Mesenteric fat pad (tissue), 1 donor: ENCODE measurements around the gene WDR72. TPM values are rescaled to one million over a fixed set of nuclear protein-coding genes. Genes with fewer than 3 reads are reported as not detected.
"Not testable (repeated sequence)": the region's sequence is repeated elsewhere in the genome, so short reads cannot be mapped to it uniquely, and the experiment has no call there.

ENCODE experiments used
- DNase-seq: peaks from one replicate; pipeline ENCODE4 v3.0.0-alpha.2; 2020; ENCODE audit warnings: low spot score
- total RNA-seq: library from RNA; stranded (reverse); fragmentation: NEBNext Ultra II Directional; extraction: Animal tissue kit (Norgen Biotek cat#: 25700); gene quantifications from one replicate; pipeline ENCODE4 v1.2.1, GENCODE V29; 2021
- donor health status: DM: yes; HTN: yes; CAD: no.

WDR72 gene
- total RNA-seq, 1 donor from 2014 or later = not detected

GRCh38 chr15:53709821-53710220 lies 49.6 kb downstream of the WDR72 start:
- no peak for DNase-seq

GRCh38 chr15:53695365-53695764 lies 64.1 kb downstream of the WDR72 start:
- no peak for DNase-seq

- DNase-seq = no peak
These were observed 65.0 kb downstream of the WDR72 start for GRCh38 chr15:53694476-53694874.

- DNase-seq = no peak
These were observed 65.6 kb downstream of the WDR72 start for GRCh38 chr15:53693729-53694475.

GRCh38 chr15:53684162-53684561 lies 75.3 kb downstream of the WDR72 start:
- DNase-seq = not testable (repeated sequence)

- no peak for DNase-seq
These were observed 78.4 kb downstream of the WDR72 start for GRCh38 chr15:53681056-53681455.

GRCh38 chr15:53675832-53676231 lies 83.6 kb downstream of the WDR72 start:
- no peak for DNase-seq

- no peak for DNase-seq
These were observed 87.9 kb downstream of the WDR72 start for GRCh38 chr15:53671545-53671944.

- DNase-seq = no peak
These were observed 88.8 kb downstream of the WDR72 start for GRCh38 chr15:53670701-53671100.

- no peak for DNase-seq
These were observed 93.5 kb downstream of the WDR72 start for GRCh38 chr15:53665930-53666329.

GRCh38 chr15:53658827-53659555 lies 100.5 kb downstream of the WDR72 start:
- DNase-seq = no peak

GRCh38 chr15:53658255-53658654 lies 101.2 kb downstream of the WDR72 start:
- DNase-seq = no peak

GRCh38 chr15:53648934-53649333 lies 110.5 kb downstream of the WDR72 start:
- DNase-seq = no peak

- DNase-seq = no peak
These were observed 114.8 kb downstream of the WDR72 start for GRCh38 chr15:53644660-53645059.

- no peak for DNase-seq
These were observed 124.9 kb downstream of the WDR72 start for GRCh38 chr15:53634517-53635106.

- no peak for DNase-seq
These were observed 132.2 kb downstream of the WDR72 start for GRCh38 chr15:53627279-53627678.

GRCh38 chr15:53625962-53626845 lies 133.3 kb downstream of the WDR72 start:
- DNase-seq = no peak

GRCh38 chr15:53625260-53625659 lies 134.2 kb downstream of the WDR72 start:
- DNase-seq = no peak

- DNase-seq = no peak
These were observed 141.0 kb downstream of the WDR72 start for GRCh38 chr15:53618461-53618860.

- no peak for DNase-seq
These were observed 148.1 kb downstream of the WDR72 start for GRCh38 chr15:53611145-53611920.

- DNase-seq = no peak
These were observed 168.4 kb downstream of the WDR72 start for GRCh38 chr15:53591041-53591440.
